AG04450 (cell line): ENCODE results near the gene HERC3. TPM values are rescaled to one million over a fixed set of nuclear protein-coding genes. Genes with fewer than 3 reads are reported as not detected.

Source experiments
- CTCF ChIA-PET: fragments of 300-600, 350-600 bp; formaldehyde crosslinking; extraction: SDS; loops from one replicate; lab custom pipeline; 2022; ENCODE audit warnings: antibody characterized with exemption, inconsistent platforms; lab: Charles Lee
- POLR2A ChIA-PET: fragments of 350-600 bp; formaldehyde crosslinking; extraction: SDS; loops from one replicate; lab custom pipeline; 2021; ENCODE audit warnings: antibody characterized with exemption, inconsistent platforms; lab: Yijun Ruan, JAX
- DNase-seq: peaks from one replicate; pipeline ENCODE4 v3.0.0-alpha.2; 2011; ENCODE audit warnings: low read depth, low spot score
- H3K27ac ChIP-seq: one replicate; pipeline ENCODE4 v1.5.1; 2012; ENCODE audit warnings: low read depth, low read length, control low read depth
- H3K27me3 ChIP-seq: one replicate; pipeline ENCODE4 v1.6.0; 2012; ENCODE audit warnings: low read length; ENCODE audit not compliant: control insufficient read depth, insufficient read depth
- H3K4me3 ChIP-seq: 2 replicates; pipeline ENCODE4 v1.5.1; 2011; ENCODE audit warnings: mild to moderate bottlenecking, low read depth, low read length, control low read depth
- H3K9me3 ChIP-seq: 2 replicates; pipeline ENCODE4 v1.5.1; 2012; ENCODE audit warnings: low read length; ENCODE audit not compliant: control insufficient read depth, insufficient read depth
- polyA plus RNA-seq: library from polyadenylated mRNA; depleted of rRNA; stranded (reverse); fragments of >200 nt; gene quantifications from 2 replicates; pipeline ENCODE4 v1.2.3, GENCODE V29; 2011
- TF ChIP-seq, protein P1 (sequence below): IDR thresholded peaks from 2 replicates; pipeline ENCODE4 v1.5.1; 2011; ENCODE audit warnings: low read depth, low read length, control low read depth, inconsistent platforms

The HERC3 gene
- polyA plus RNA-seq, 1 experiment: 10.3 TPM

GRCh38 chr4:88693792-88694191 is 101.5 kb downstream of the HERC3 start:
- ChIA-PET POLR2A (no interaction called here), CTCF (no interaction called here)
- TF ChIP-seq, protein P1, sequence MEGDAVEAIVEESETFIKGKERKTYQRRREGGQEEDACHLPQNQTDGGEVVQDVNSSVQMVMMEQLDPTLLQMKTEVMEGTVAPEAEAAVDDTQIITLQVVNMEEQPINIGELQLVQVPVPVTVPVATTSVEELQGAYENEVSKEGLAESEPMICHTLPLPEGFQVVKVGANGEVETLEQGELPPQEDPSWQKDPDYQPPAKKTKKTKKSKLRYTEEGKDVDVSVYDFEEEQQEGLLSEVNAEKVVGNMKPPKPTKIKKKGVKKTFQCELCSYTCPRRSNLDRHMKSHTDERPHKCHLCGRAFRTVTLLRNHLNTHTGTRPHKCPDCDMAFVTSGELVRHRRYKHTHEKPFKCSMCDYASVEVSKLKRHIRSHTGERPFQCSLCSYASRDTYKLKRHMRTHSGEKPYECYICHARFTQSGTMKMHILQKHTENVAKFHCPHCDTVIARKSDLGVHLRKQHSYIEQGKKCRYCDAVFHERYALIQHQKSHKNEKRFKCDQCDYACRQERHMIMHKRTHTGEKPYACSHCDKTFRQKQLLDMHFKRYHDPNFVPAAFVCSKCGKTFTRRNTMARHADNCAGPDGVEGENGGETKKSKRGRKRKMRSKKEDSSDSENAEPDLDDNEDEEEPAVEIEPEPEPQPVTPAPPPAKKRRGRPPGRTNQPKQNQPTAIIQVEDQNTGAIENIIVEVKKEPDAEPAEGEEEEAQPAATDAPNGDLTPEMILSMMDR: no peak

GRCh38 chr4:88696630-88697029 is 104.3 kb downstream of the HERC3 start:
- Histone ChIP-seq H3K4me3 (peak overlapping the region; percentile 73), H3K9me3 (peaks cover 5% of the 10 kb centered on the region; the same call in 1 of the 2 replicates), H3K27me3 (no peaks in the 10 kb centered on the region), H3K27ac (no peak overlapping the region)
- no peak for DNase-seq
- ChIA-PET CTCF (interaction anchor here (1.3 to 1.8 kb wide), 3 partner anchors 9 to 24 kb away, joined by 6 to 9 read pairs (median 8); no protein-coding TSS in a partner anchor), POLR2A (no interaction called here)
- TF ChIP-seq, protein P1: no peak

More at GRCh38 chr4:88693792-88694191, 101.5 kb downstream of the HERC3 start:
- Histone ChIP-seq H3K27ac (no peak overlapping the region), H3K4me3 (no peak overlapping the region), H3K9me3 (peaks cover 5% of the 10 kb centered on the region; the same call in 1 of the 2 replicates), H3K27me3 (no peaks in the 10 kb centered on the region)
- DNase-seq: no peak

DNA sequence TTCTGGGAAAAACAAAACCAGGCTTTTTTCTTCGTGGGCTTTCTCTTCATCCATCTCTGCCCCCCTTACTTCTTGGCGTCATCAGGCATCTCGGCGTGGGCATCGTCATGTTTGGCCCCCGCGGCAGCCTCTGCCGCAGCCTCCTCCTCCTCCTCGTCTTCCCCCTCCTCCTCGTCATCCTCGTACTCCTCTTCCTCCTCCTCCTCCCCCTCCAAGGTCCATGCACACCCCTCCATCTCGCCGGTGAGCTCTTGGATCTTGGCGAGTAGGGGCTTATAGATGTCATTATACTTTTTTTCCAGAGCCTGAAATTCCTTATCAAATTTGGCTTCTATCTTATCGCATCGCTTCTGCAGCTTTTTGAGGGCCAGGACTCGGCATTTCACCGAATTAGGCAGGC is 104.9 kb downstream of the HERC3 start:
- ChIA-PET POLR2A (no interaction called here), CTCF (interaction anchor here (1.8 kb wide), 1 partner anchor 9 kb away, joined by 8 read pairs; no protein-coding TSS in a partner anchor)
- H3K27ac ChIP-seq: peak overlapping the region; percentile 65
- TF ChIP-seq, protein P1: no peak
- H3K27me3 ChIP-seq: no peaks in the 10 kb centered on the region
- no peak for DNase-seq
- peaks cover 5% of the 10 kb centered on the region; the same call in 1 of the 2 replicates for H3K9me3 ChIP-seq
- H3K4me3 ChIP-seq: peak overlapping the region; percentile 73

- TF ChIP-seq, protein P1: no peak
- H3K27ac ChIP-seq: peak within 1 kb of the TSS; percentile 65
- ChIA-PET POLR2A (no interaction called here), CTCF (interaction anchor here (1.8 kb wide), 1 partner anchor 9 kb away, joined by 8 read pairs; no protein-coding TSS in a partner anchor)
- no peaks in the 10 kb centered on the region for H3K27me3 ChIP-seq
- H3K4me3 ChIP-seq: peak within 1 kb of the TSS; percentile 73
- no peak for DNase-seq
- H3K9me3 ChIP-seq: peaks cover 5% of the 10 kb centered on the region; the same call in 1 of the 2 replicates
These were observed 105.5 kb downstream of the HERC3 start, which contains the start of gene NAP1L5 for GRCh38 chr4:88697588-88698329. Gene NAP1L5 (minus strand): TSS chr4:88697829. CDS start chr4:88697754, 75 bp downstream.

DNA sequence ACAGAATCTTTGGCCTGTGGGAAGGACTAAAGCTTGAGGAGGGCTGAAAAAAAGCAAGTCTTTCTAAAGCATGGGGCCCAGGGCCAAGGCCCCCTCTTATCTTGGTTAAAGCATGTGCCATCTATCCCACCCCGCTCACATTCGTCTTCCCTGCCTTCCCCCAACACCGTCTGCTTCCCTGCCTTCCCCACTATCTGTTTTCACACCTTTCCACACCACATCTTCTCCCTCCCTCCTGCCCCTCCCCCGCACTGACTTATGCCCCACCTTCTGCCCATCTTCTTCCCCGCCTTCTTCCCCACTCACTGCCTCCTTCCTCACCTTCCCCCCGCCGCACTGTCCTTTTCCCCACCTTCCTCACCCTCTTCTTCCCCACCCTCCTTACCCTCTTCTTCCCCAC is 106.2 kb downstream of the HERC3 start:
- POLR2A ChIA-PET: no interaction called here
- TF ChIP-seq, protein P1: no peak
- Histone ChIP-seq H3K27ac (no peak overlapping the region), H3K9me3 (peaks cover 5% of the 10 kb centered on the region; the same call in 1 of the 2 replicates), H3K4me3 (no peak overlapping the region), H3K27me3 (no peaks in the 10 kb centered on the region)
- no peak for DNase-seq
- CTCF ChIA-PET: interaction anchor here (1.8 kb wide), 1 partner anchor 8 kb away, joined by 8 read pairs; no protein-coding TSS in a partner anchor
